ENCODE results near the gene TUNAR.

The TUNAR gene

DNA sequence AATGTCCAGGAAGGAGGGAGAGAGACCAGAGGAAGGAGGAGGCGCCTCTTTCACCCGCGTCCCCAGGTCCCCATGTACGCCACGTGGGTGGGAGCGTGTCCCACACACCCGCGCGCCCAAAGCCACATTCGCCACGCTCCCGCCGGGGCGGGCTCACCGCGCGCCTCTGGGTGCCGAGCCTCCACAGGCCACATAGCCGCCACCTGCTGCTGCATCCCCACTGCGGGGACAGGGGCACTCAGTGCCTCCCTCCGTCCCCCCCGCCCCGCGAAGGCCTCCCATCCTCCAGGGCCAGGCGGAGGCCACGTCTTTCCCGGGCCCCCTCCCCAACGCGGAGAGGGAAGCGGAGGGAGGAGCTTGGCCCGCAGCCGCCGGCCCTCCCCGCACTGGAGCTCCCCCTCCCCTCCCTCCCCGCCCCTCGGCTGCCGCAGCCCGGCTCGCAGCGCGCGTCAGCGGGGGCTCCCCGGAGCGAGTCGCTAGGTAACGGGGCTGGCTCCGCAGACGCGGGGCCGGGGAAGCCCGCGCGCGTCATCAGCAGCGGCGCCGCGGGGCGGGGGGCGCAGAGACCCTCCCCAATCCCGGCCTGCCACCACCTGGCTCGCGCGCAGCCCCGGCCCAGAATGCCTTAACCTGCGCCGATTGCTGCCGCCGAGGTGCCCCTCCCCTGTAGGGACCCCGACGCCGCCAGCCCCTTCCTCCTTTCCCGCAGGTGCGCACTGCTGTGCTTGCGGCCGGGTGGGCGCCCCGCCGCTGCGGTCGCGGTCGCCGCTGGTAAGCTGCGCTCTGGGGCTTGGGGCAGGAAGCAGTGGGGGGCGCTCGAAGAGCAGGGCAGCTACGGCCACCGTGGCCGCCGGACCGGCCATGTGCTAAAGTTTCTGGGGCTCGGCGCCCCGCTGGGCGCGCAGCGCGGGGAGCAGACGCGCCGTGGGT is 536 bp upstream of the TUNAR start:
- DNase-seq: peak; percentile 62

GRCh38 chr14:95877633-95878032 is 1.0 kb downstream of the TUNAR start:
- no peak for DNase-seq

GRCh38 chr14:95884377-95884776 is 7.7 kb downstream of the TUNAR start:
- no peak for DNase-seq

DNA sequence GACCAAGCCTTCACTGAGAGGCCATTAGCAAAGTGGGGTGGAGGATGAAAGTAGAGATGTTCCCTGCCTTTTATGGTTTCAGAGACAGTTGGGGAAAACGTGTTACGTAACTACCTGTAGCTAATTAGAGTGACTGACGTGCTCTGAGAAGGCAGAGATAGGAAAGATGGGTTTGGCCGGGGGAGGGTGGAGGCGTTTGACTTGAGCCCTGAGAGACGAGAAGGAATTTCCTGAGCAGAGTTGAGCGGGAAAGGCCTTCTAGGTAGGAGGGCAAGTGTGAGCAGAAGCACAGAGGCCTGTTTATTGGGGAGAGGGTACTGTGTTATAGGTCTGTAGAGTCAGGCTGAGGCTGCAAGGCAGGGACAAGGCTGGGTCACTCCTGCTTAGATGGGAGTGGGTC is 8.6 kb downstream of the TUNAR start:
- DNase-seq: no peak

GRCh38 chr14:95885866-95886265 is 9.2 kb downstream of the TUNAR start:
- no peak for DNase-seq

- no peak for DNase-seq
Observed at GRCh38 chr14:95886366-95887056, 9.9 kb downstream of the TUNAR start.

DNA sequence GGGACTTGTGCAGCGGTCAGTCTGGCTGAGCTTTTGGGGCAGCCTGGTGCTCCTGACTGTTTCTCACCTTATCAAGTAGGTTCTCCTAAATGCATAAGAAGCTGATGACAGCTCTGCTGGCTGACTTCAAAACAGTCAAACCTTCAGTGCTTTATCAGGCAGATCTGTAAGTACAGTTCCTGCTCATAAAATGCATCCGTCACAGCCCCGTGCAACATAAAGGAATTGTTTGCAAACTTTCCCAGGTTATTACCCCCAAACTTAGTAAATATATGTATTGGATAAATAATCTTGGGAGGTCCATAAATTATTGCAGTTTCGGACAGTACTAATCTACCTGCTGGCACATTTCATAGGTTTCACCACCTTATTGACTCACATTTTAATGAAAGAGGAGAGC is 10.7 kb downstream of the TUNAR start:
- DNase-seq: no peak

DNA sequence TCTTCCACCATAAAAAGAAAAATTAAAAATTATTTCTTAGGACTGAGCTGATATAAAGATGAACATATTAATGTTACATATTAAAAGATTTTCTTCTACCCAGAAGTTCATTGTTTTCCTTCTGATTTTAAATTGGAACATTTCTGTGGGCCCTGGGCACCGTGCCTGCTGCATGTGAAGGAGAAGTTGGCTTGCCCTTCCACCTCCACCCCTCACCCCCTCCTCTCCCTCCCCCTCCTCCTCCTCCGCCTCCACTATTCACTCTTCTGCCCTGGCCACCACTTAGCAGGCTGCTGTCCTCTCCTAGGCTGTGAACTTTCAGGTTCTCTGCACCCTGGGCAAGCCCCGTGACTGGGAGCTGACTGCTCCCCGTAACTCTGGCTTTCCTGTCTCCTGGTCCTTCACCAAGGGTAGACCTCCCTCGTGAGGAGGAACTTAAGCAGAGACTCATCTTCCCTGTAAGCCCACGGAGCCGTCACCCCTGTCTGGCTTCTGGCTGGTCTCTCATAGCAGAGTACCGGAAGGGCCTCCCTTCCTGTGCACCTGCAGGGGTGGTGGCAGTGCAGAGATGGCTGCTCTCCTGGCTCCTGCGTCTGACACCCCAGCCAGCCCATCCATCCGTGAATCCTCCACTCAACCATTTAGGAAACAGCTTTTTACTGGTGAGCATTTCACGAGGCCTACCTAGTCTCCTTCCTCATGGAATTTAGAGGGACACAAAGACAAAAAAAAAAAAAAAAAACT is 12.8 kb downstream of the TUNAR start:
- DNase-seq: no peak

DNA sequence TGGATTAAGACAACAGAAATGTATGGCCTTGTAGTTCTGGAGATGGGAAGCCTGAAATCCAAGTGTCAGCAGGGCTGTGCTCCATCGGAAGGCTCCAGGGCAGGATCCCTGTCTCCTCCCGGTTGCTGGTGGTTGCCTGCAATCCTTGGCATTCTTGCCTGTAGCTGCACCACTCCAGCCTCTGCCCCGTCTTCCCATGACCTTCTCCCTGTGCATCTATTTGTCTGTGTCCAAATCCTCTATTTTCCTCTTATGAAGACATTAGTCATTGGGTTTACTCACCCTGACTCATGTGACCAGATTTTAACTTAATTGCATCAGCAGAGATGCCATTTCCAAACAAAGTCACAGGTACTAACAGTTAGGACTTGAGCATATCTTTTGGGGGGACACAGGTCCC is 15.1 kb downstream of the TUNAR start:
- no peak for DNase-seq

- no peak for DNase-seq
Observed at GRCh38 chr14:95892142-95892541, 15.5 kb downstream of the TUNAR start.

DNA sequence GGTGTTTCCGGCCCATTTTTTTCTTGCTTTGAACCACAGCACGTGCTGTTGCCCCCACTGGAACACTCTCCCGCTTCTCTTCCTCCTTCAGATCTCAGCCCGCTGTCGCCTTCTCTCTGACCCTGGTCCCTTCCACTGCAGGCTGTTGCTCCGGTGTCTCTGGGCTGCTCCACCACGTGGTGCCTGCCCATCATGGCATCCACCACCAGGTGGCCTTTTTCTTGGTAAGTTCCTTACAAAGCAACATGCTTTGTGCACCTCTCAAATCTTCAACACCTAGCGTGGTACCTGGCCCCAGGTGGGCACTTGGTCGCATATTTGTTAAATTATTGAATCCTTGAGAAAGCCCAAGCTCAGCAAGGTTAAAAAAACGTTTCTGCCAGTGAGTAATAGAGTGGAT is 19.1 kb downstream of the TUNAR start:
- DNase-seq: peak; percentile 58

GRCh38 chr14:95896498-95897135 is 20.0 kb downstream of the TUNAR start:
- no peak for DNase-seq

- DNase-seq: no peak
Observed at GRCh38 chr14:95897280-95897679, 20.6 kb downstream of the TUNAR start.

DNA sequence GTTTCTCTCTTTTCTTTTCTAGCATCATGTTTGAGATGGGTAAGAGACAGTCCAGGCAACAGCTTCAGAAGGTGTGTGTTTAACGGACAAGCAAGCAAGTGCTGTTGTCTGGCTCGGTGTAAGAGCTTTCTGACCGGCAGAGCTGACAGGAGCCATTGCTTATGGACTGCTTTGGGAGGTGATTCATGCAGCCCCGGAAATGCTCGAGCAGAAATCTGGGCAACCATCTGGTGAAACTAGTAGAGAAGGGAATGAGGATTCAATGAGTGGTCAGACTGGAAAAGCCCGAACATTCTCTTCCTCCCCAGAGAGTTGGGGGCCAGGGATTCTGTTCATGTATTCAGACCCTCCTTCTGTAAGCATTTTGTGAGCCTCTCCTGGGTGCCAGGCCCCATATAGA is 24.4 kb downstream of the TUNAR start:
- DNase-seq: peak; percentile 9

GRCh38 chr14:95902273-95902826 is 25.7 kb downstream of the TUNAR start:
- no peak for DNase-seq

- no peak for DNase-seq
Observed at GRCh38 chr14:95903165-95903564, 26.5 kb downstream of the TUNAR start.

DNA sequence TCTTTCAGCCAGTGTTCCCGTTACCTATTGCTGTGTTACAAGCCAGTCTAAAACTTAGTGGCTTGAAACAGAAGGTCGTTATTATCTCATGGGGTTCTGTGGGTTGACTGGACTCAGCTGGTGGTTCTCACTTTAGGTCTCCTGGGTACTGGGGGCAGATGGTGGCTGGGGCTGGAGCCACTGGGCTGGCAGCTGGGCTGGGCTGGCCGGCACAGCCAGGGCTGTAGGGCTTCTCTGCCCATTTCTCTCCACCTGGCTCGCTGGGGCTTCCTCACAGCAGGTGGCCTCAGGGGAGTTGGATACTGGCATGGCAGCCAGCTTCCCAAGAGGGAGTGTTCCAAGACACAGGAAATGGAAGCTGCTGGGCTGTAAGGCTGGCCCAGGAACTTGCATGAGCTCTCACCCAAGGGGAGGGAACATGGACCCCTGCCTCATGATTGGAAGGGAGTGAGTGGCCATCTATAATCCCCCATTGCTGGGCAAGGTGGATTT is 27.0 kb downstream of the TUNAR start:
- no peak for DNase-seq

DNA sequence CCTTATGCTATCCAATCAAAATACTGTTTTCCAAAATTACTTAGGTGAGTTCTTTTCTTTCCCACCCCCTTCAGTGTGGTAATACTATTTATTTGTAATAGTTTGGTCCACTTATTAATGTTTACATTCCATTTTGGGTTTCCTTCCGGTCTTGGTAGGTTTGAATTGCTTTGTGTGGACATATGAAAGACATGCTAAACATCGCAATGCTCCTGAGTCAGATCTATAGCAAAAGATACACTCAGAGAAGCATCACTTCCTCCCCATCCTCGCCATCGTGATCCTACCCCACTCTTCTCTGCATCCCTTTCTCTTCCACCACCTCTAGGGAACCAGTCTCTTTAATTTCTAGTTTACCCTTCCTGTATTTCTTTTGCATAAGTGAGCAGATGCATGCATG is 30.0 kb downstream of the TUNAR start:
- DNase-seq: no peak

DNA sequence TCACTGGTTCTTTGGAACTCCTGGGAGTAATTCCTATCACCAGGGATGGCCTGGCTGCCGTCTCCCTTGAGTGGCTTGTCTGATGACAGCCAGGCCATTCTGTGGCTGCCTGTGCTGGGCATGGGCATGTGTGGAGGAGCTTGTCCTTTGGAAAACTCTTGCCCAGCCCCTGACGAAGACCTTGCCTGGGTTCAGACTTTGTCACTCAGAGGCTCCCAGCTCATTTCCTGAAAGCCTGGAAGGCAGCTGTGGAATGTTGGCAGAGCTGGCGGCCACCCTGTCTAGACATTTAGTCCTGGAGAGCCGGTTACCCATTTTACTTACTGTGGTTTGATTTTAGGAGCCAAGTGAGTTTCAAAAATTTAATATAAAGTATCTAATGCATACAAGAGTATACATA is 34.0 kb downstream of the TUNAR start:
- DNase-seq: no peak

GRCh38 chr14:95911456-95911855 is 34.8 kb downstream of the TUNAR start:
- no peak for DNase-seq

GRCh38 chr14:95915330-95915729 is 38.7 kb downstream of the TUNAR start:
- peak; percentile 90 for DNase-seq

DNA sequence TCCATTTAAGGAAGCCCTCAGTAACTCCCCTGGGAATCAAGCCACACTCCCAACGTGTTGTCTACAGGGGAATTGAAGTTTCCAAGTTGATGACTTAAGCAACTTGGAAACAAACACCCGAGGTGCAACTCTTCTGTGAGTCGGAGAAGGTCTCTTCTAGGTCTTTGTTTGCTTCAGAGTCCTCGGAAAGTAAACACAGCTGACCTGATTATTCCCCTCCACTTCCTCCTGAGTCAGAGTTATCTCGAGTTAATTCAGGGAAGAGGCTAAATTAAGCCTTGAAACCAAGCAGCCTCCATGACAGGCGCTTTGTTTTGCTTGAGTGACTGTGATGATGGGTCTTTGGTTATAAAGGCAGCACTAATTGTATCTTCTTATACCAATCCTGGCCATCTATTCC is 41.8 kb downstream of the TUNAR start:
- DNase-seq: peak; percentile 49
